HG03159 (cell line): ENCODE results near the gene PIK3R2.
"Not testable (repeated sequence)": the region's sequence is repeated elsewhere in the genome, so short reads cannot be mapped to it uniquely, and the experiment has no call there.

Experiments
- ATAC-seq: cut with Tn5 transposase; IDR thresholded peaks from one replicate; pipeline ENCODE4 v1.9.1; 2021; ENCODE audit warnings: mild to moderate bottlenecking, moderate library complexity; ENCODE audit not compliant: unreplicated experiment

PIK3R2 gene

GRCh38 chr19:18150776-18151624 lies 2.0 kb upstream of the PIK3R2 start:
- ATAC-seq = no peak

- peak; percentile 64 for ATAC-seq
These were observed 534 bp upstream of the PIK3R2 start for GRCh38 chr19:18152442-18152816.

- no peak for ATAC-seq
These were observed 682 bp downstream of the PIK3R2 start for GRCh38 chr19:18153556-18154134.

- no peak for ATAC-seq
These were observed 2.4 kb downstream of the PIK3R2 start for GRCh38 chr19:18155095-18156087.

GRCh38 chr19:18156268-18156667 lies 3.3 kb downstream of the PIK3R2 start:
- no peak for ATAC-seq

GRCh38 chr19:18156841-18157464 lies 4.0 kb downstream of the PIK3R2 start:
- no peak for ATAC-seq

- ATAC-seq = no peak
These were observed 4.6 kb downstream of the PIK3R2 start for GRCh38 chr19:18157465-18158063.

- ATAC-seq = no peak
These were observed 5.5 kb downstream of the PIK3R2 start for GRCh38 chr19:18158467-18158866.

- ATAC-seq = not testable (repeated sequence)
These were observed 6.2 kb downstream of the PIK3R2 start for GRCh38 chr19:18159059-18159616.

- no peak for ATAC-seq
These were observed 6.8 kb downstream of the PIK3R2 start for GRCh38 chr19:18159810-18160209.

- no peak for ATAC-seq
These were observed 7.6 kb downstream of the PIK3R2 start for GRCh38 chr19:18160493-18160970.

- ATAC-seq = peak; percentile 62
These were observed 8.1 kb downstream of the PIK3R2 start for GRCh38 chr19:18160971-18161635.

GRCh38 chr19:18161636-18162002 lies 8.7 kb downstream of the PIK3R2 start:
- ATAC-seq = peak; percentile 7

GRCh38 chr19:18164072-18164471 lies 11.1 kb downstream of the PIK3R2 start:
- no peak for ATAC-seq

- ATAC-seq = no peak
These were observed 13.0 kb downstream of the PIK3R2 start for GRCh38 chr19:18165794-18166544.

- ATAC-seq = no peak
These were observed 14.0 kb downstream of the PIK3R2 start for GRCh38 chr19:18167011-18167410.

GRCh38 chr19:18167975-18168645 lies 15.1 kb downstream of the PIK3R2 start:
- ATAC-seq = peak; percentile 50

- ATAC-seq = no peak
These were observed 15.9 kb downstream of the PIK3R2 start for GRCh38 chr19:18168673-18169381.
